OCI-LY1 (cell line): ENCODE results near the gene RENBP.
A peak's percentile ranks its signal among the peaks of the same experiment; 100 is the strongest.

Experiments
- H2AFZ ChIP-seq: fragments of 200-600 bp; sonication (generic), shearing (Covaris generic); 2 replicates; pipeline ENCODE4 v1.6.0; 2014; ENCODE audit warnings: antibody characterized with exemption, mild to moderate bottlenecking, low read length
- H3F3A ChIP-seq: fragments of 200-600 bp; sonication (generic), shearing (Covaris generic); 2 replicates; pipeline ENCODE4 v1.6.0; 2014; ENCODE audit warnings: mild to moderate bottlenecking, antibody characterized with exemption, low read length, moderate library complexity; ENCODE audit not compliant: insufficient read depth
- H3K27ac ChIP-seq: fragments of 200-600 bp; sonication (generic); 2 replicates; pipeline ENCODE4 v1.5.1; 2014; ENCODE audit warnings: low read length, mixed run types, mild to moderate bottlenecking, low read depth; ENCODE audit not compliant: poor library complexity, severe bottlenecking
- H3K27me3 ChIP-seq: fragments of 200-600 bp; sonication (generic); 2 replicates; pipeline ENCODE4 v1.6.0; 2014; ENCODE audit warnings: antibody characterized with exemption, mild to moderate bottlenecking, low read length, moderate library complexity; ENCODE audit not compliant: insufficient read depth
- H3K36me3 ChIP-seq: fragments of 200-600 bp; sonication (generic); 2 replicates; pipeline ENCODE4 v1.6.1; 2014; ENCODE audit warnings: mild to moderate bottlenecking, antibody characterized with exemption, low read length, moderate library complexity, mixed read lengths; ENCODE audit not compliant: insufficient read depth
- H3K4me1 ChIP-seq: fragments of 200-600 bp; sonication (generic); 2 replicates; pipeline ENCODE4 v1.5.1; 2014; ENCODE audit warnings: mild to moderate bottlenecking, low read length, moderate library complexity; ENCODE audit not compliant: insufficient read depth, severe bottlenecking
- H3K4me2 ChIP-seq: fragments of 200-600 bp; sonication (generic), shearing (Covaris generic); 2 replicates; pipeline ENCODE4 v1.6.1; 2014; ENCODE audit warnings: low read length
- H3K4me3 ChIP-seq: fragments of 200-600 bp; sonication (generic); 2 replicates; pipeline ENCODE4 v1.5.1; 2014; ENCODE audit warnings: low read length, low read depth, mild to moderate bottlenecking, mixed read lengths; ENCODE audit not compliant: poor library complexity, severe bottlenecking
- H3K79me2 ChIP-seq: fragments of 200-600 bp; shearing (Covaris generic); 2 replicates; pipeline ENCODE4 v1.6.1; 2016; ENCODE audit warnings: mixed run types, low read length, mixed read lengths; ENCODE audit not compliant: insufficient read depth
- H3K9ac ChIP-seq: fragments of 200-600 bp; sonication (generic), shearing (Covaris generic); 2 replicates; pipeline ENCODE4 v1.6.1; 2014; ENCODE audit warnings: mild to moderate bottlenecking, low read length, mixed read lengths
- H3K9me2 ChIP-seq: fragments of 200-600 bp; sonication (generic), shearing (Covaris generic); 2 replicates; pipeline ENCODE4 v1.6.1; 2014; ENCODE audit warnings: low read depth, mild to moderate bottlenecking, low read length, mixed read lengths
- H3K9me3 ChIP-seq: fragments of 200-600 bp; shearing (Covaris generic); 2 replicates; pipeline ENCODE4 v1.6.1; 2014; ENCODE audit warnings: low read length, mixed read lengths
- H4K20me1 ChIP-seq: fragments of 200-600 bp; sonication (generic), shearing (Covaris generic); 2 replicates; pipeline ENCODE4 v1.6.0; 2016; ENCODE audit warnings: mild to moderate bottlenecking, low read length; ENCODE audit not compliant: insufficient read depth
- CTCF ChIP-seq: fragments of 200-600 bp; sonication (generic), shearing (Covaris generic); IDR thresholded peaks from 2 replicates; pipeline ENCODE4 v1.5.1; 2017; ENCODE audit warnings: mild to moderate bottlenecking, antibody characterized with exemption, low read length, moderate library complexity, mixed read lengths
- EZH2 ChIP-seq: fragments of 200-600 bp; sonication (generic), shearing (Covaris generic); IDR thresholded peaks from 2 replicates; pipeline ENCODE4 v1.8.0; 2017; ENCODE audit warnings: borderline replicate concordance, mixed run types, mild to moderate bottlenecking, antibody characterized with exemption, low read length, moderate library complexity, mixed read lengths

The RENBP gene

GRCh38 chrX:153954558-153955227 lies 10.2 kb upstream of the RENBP start:
- peaks cover 98% of the 10 kb centered on the region for H3K36me3 ChIP-seq
- no peak for TF ChIP-seq CTCF
- TF ChIP-seq EZH2: no peak
- H3K79me2 ChIP-seq: no peaks in the 10 kb centered on the region

GRCh38 chrX:153953892-153954557 lies 9.6 kb upstream of the RENBP start:
- no peak overlapping the region for H3K27ac ChIP-seq
- no peaks in the 10 kb centered on the region for H3K9me3 ChIP-seq
- H3K4me3 ChIP-seq: no peak overlapping the region
- no peaks in the 10 kb centered on the region for H3K9me2 ChIP-seq
- no peaks in the 10 kb centered on the region for H3K27me3 ChIP-seq
- no peaks in the 10 kb centered on the region for H3K79me2 ChIP-seq
- no peak overlapping the region for H2AFZ ChIP-seq
- H3F3A ChIP-seq: no peaks in the 10 kb centered on the region
- H3K4me2 ChIP-seq: no peak overlapping the region
- no peak overlapping the region for H3K9ac ChIP-seq
- H4K20me1 ChIP-seq: no peaks in the 10 kb centered on the region
- TF ChIP-seq CTCF (no peak), EZH2 (no peak)
- H3K36me3 ChIP-seq: peaks cover 94% of the 10 kb centered on the region
- no peaks in the 10 kb centered on the region for H3K4me1 ChIP-seq

More at GRCh38 chrX:153954558-153955227, 10.2 kb upstream of the RENBP start:
- Histone ChIP-seq H3F3A (no peaks in the 10 kb centered on the region), H3K4me1 (no peaks in the 10 kb centered on the region), H3K4me2 (no peak overlapping the region), H3K27me3 (no peaks in the 10 kb centered on the region), H3K9ac (no peak overlapping the region), H2AFZ (no peak overlapping the region), H3K27ac (no peak overlapping the region), H3K4me3 (no peak overlapping the region), H3K9me3 (no peaks in the 10 kb centered on the region), H4K20me1 (no peaks in the 10 kb centered on the region), H3K9me2 (no peaks in the 10 kb centered on the region)

GRCh38 chrX:153953342-153953830 lies 8.9 kb upstream of the RENBP start:
- no peak overlapping the region for H3K4me2 ChIP-seq
- no peaks in the 10 kb centered on the region for H3K4me1 ChIP-seq
- H3K27ac ChIP-seq: peak overlapping the region; percentile 28
- H3K4me3 ChIP-seq: no peak overlapping the region
- no peak overlapping the region for H2AFZ ChIP-seq
- TF ChIP-seq EZH2 (no peak), CTCF (peak; percentile 77)
- H3F3A ChIP-seq: no peaks in the 10 kb centered on the region
- H3K79me2 ChIP-seq: no peaks in the 10 kb centered on the region
- H3K9me2 ChIP-seq: no peaks in the 10 kb centered on the region
- no peak overlapping the region for H3K9ac ChIP-seq
- no peaks in the 10 kb centered on the region for H3K9me3 ChIP-seq
- H4K20me1 ChIP-seq: no peaks in the 10 kb centered on the region
- no peaks in the 10 kb centered on the region for H3K27me3 ChIP-seq
- peaks cover 95% of the 10 kb centered on the region for H3K36me3 ChIP-seq
